Activated T-cell treated with anti-CD3 and anti-CD28 coated beads for 48 hours (primary cell): ENCODE results near the gene VN1R4.
"Not testable (repeated sequence)": the region's sequence is repeated elsewhere in the genome, so short reads cannot be mapped to it uniquely, and the experiment has no call there.

Experiments
- DNase-seq: peaks from one replicate; pipeline ENCODE4 v3.0.0-alpha.2; 2020; ENCODE audit warnings: low read depth

VN1R4 gene, protein sequence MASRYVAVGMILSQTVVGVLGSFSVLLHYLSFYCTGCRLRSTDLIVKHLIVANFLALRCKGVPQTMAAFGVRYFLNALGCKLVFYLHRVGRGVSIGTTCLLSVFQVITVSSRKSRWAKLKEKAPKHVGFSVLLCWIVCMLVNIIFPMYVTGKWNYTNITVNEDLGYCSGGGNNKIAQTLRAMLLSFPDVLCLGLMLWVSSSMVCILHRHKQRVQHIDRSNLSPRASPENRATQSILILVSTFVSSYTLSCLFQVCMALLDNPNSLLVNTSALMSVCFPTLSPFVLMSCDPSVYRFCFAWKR

DNA sequence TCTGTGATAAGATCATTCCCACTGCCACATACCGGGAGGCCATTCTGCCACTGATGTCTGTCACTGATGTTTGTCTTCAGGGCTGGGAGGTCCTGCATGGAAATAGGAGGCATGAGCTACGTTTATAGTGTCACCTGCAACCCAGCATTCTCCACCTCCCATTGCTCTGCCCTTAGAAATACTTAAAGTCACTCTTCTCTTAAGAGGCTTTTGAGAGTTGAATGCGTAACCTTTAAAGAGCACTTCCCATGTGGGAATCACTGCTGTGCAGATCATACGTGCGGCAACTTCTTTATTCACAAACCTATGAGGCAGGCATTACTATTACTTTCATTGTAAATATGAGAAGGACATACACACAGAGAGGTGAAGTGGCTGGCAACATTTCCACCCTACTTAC, at the start of gene VN1R4:
Gene VN1R4, minus strand, starts transcription at position 101 of the 400 bp plus-strand sequence. Its CDS starts 58 bp downstream, at position 43.
- DNase-seq = not testable (repeated sequence)

DNA sequence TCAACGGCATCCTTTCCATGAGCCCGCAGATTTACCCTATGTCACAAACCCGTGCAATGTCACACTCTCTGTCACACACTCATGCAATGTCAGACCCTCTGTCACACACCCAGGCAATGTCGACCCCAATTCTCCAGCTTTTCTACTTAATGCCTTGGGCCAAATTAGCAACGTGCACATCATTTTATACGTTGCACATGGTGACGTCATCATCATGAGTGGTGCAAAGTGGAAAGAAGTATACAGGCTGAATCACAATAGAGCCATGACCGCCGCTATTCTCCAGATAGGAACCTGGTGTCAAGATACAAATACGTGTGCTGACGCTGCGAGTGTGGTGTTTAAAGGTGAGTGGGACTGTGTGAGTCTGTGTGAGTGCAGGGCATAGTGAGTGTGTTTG, 44.4 kb upstream of the VN1R4 start:
- no peak for DNase-seq

DNA sequence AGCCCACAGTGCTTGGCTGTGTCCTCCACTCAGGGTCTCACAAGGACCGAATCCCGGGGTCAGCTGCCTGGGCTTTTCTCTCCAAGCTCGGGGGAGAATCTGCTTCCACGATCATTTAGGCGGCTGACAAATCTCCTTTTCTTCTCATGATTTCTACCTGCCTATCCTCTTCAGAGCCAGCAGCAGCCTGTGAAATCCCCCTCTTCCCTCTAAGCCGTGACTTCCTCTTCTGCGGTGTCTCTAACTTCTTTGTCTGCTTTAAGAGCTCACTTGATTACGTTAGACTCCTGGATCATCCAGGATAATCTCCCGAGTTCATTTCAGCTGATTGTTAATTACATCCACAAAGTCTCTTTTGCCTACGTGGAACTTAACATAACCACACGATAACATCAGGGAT, 43.5 kb upstream of the VN1R4 start:
- no peak for DNase-seq

DNA sequence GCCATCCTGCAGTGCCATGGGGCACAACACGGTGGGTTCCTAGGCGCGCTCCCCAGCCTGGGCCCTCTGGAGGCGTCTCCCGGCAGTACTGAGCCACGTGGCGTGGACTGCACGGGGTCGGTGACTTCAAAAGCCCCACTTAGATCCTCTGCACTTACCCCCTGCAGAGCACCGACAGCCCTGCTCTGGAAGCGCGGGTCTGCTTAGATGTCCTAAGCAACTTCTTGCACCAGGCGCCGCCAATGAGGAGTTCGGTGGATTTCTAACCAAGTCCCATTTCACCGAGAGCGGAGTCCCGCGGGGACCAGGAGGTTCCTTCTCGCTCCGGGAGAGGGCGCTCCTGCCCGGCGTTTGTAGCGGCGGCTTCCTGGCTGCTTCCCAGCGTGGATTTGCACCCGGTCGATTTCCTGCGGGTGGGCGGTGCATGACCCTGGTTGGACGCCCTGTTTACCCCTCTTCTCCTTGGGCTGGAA, 40.9 kb upstream of the VN1R4 start:
- peak; percentile 5 for DNase-seq

DNA sequence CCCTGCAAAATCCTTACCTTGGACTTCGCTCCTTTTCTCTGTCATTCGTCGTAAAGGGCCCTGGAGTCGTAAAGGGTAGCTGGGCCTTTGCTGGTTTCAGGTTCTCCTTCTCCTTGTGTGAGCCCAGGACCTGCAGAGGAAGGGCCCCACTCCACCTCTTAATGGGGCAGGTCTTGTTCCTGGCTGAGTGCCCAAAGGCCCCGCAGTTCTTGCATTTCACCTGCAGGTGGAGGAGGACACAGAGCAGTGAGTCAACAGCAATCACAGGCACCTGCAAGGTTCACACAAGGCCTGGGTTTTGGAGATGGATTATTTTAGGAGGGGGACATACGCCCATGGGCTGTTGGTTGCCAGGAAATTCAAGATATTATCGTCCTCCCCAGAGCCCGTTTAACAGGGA, 33.8 kb upstream of the VN1R4 start:
- DNase-seq = not testable (repeated sequence)

DNA sequence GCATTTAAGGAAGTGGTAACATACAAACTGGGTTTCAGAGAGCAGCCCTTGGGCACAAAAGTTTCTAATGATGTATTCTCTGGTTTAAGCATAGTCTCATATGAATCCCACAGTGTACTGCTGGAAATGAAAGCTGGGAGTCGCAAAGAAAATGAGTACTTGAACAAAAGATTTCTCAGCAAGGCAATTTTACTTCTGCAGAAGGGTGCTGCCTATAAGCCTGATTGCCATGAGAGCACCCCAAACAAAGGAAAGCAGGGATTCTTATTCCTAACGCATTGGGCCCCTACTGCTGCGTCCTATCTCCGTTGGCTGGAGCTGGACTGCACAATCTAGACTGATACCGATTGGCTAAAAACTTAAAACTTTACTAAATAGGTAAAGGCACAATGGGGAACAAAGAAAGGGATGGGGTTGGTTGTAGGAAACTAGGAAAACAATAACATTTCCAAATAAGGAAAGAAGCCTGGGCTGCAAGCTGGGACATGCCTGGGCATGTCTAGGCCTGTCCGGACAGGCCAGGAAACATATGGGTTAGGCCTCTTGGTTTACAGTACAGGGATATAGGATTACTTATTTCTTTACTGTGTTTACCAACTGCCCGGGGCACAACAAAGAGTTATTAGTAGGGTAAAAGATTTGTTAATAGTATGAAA, 27.4 kb upstream of the VN1R4 start:
- DNase-seq = no peak

DNA sequence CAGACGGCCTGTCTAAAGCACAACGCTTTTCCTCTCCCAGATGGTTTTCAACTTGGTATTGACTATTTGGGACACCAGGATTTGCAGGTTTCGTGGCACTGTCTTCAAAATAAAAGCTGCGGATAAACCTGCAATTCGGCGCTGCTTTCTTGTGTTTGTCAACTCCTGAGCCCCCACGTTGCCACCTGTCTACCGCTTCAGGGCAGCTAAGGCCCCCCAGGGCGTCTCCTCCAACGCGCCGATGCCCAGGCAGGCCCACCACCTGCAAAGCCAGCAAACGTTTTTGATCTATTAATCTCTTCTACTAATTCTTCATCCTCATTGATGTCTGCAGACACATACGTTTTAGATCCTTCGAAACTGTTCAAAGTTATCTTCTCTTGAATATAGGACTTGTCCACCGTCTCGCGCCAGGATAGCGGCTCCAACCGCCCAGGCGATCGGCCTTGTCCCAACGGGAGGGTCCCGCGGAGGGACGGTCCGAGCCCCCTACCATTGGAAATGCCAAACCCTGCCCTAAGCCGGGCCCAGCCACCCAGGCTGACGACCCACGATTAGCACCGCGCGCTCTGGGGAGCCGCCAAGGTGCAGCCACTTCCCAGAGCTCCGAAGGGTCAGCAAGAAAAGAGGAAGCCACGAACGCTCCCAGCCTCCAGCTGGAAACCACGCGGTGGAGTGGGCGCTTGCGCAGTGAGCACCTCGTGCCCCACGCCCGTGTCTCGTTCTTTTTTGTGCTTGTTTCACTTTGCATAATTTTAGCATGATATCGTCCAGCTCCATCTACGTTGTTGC, 23.4 kb upstream of the VN1R4 start:
- DNase-seq = no peak

DNA sequence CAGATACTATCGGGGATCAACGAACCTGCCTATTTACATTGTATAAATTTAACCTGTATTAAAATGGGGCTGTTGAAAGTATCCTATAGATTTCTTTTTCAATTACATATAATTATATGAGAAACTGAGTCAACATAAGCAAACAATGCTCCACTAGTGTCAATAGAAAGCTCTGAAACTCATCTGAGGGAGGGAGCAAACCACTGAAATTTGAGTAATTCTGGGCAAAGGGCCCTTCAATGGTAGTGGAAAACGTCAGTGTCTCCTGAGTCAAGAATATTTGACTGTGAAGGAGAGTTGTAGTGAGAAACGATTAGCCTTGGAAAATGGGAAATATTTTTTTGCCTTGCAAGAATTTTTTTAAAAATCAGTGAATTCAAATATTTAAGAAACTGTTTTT, 17.6 kb upstream of the VN1R4 start:
- DNase-seq = no peak

DNA sequence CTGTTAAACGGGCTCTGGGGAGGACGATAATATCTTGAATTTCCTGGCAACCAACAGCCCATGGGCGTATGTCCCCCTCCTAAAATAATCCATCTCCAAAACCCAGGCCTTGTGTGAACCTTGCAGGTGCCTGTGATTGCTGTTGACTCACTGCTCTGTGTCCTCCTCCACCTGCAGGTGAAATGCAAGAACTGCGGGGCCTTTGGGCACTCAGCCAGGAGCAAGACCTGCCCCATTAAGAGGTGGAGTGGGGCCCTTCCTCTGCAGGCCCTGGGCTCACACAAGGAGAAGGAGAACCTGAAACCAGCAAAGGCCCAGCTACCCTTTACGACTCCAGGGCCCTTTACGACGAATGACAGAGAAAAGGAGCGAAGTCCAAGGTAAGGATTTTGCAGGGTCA, 14.4 kb upstream of the VN1R4 start:
- not testable (repeated sequence) for DNase-seq

DNA sequence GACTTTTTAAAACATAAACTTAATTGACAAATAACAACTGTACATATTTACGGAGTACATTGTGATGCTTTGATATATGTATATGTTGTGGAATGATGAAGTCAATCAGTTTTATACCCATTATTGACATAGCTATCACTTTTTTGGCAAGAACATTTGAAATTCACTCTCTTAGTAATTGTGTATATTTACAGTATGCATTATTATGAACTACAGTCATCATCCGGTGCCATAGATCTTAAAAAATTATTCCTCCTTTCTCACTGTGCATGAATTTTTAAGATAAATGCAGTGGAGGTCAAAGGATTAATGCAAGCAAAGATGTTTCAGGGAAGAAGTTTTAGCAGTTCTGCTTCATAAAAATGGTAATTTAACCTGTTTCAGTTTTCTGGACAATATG, 8.0 kb upstream of the VN1R4 start:
- no peak for DNase-seq

DNA sequence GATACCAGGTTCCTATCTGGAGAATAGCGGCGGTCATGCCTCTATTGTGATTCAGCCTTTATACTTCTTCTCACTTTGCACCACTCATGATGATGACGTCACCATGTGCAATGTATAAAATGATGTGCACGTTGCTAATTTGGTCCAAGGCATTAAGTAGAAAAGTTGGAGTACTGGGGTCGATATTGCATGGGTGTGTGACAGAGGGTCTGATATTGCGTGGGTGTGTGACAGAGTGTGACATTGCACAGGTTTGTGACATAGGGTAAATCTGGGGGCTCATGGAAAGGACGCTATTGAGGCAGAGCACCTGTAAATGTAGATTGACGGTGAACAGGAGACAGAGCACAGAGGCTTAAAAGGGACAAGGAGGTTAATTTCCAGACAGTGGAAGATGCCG, 4.5 kb upstream of the VN1R4 start:
- DNase-seq = no peak

DNA sequence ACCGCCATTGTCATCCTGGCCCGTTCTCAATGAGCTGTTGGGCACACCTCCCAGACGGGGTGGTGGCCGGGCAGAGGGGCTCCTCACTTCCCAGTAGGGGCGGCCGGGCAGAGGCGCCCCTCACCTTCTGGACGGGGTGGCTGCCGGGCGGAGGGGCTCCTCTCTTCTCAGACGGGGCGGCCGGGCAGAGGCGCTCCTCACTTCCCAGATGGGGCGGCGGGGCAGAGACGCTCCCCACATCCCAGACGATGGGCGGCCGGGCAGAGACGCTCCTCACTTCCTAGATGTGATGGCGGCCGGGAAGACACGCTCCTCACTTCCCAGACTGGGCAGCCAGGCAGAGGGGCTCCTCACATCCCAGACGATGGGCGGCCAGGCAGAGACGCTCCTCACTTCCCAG, 2.3 kb upstream of the VN1R4 start:
- DNase-seq = not testable (repeated sequence)

DNA sequence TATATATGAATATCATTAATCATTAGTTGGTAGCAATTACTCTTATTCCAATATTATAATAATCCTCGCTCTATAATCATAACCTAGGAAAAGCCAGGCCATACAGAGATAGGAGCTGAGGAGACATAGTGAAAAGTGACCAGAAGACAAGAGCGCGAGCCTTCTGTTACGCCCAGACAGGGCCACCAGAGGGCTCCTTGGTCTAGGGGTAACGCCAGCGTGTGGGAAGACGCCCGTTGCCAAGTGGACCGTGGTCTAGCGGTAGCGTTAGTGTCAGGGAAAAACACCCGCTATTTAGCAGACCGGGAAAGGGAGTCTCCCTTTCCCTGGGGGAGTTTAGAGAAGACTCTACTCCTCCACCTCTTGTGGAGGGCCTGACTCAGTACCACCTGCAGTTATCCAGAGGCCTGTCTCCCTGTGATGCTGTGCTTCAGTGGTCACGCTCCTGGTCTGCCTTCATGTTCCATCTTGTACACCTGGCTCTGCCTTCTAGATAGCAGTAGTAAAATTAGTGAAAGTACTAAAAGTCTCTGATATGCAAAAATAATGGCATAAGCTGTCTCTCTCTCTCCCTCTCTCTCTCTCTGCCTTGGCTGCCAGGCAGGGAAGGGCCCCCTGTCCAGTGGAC, 9.7 kb downstream of the VN1R4 start, which contains the start of gene VN1R2:
Gene VN1R2, plus strand, starts transcription at position 578 of the 628 bp plus-strand sequence. CDS start 84 bp downstream, outside the sequence.
- not testable (repeated sequence) for DNase-seq

DNA sequence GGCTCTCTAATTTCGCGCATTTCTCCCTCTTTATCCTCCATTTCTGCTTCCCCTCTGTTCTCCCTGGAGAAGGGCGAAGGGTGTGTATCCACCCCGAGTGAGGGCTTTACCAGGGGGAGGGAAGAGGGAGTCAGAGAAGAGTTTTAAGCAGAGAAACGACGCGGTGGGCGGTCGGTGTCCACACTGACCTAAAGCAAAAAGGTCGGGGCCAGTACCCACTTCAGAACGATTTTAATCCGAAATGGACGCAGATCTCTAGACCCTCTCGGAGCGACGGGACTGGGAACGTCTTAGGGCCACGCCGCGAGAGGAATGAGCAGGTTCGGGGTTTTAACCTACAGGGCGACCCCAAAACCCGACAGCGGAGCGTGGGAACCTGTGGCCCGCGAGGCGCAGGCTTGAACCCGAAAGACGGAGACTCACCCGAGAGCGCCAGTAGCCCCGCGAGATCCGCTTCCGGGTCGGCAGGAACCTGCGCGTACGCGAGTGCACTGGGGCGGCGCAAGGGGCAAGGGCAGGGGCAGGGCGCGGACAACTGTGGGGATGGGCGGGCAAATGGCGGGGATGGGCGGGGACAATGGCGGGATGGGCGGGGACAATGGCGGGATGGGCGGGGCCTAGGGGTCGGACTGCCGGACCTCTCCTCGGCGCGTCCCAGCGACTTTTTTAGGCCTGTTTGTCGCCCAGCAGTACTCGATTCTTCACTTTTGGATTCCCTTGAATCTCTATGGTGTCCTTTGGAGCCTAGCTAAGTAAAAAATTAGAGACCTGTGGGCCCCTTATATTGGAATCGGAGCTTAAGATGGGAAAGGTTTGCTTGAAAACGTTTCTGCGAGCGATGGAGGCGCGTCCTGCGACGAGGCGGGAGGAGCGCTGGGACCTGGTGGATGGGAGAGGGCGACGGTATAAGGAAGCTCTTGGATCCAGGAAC, 12.8 kb downstream of the VN1R4 start, which contains the start of gene ZNF677:
Gene ZNF677, minus strand, starts transcription at position 463 of the 931 bp plus-strand sequence. CDS start 3,323 bp downstream, outside the sequence.
- peak; percentile 72 for DNase-seq

DNA sequence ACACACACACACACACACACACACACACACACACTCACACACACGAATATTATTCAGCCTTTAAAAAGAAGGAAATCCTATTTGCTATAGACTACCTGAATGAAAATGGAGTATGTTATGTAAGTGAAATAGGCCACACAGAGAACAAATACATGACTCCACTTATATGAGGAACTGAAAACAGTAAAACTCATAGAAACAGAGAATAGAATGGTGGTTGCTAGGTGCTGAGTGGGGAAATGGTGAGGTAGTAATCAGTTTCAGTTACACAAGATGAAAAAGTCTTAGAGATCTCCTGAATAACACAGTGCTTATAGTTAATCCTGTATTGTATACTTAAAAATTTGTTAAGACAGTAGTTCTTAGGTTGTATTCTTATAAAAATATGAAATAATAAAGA, 21.0 kb downstream of the VN1R4 start:
- DNase-seq = no peak

DNA sequence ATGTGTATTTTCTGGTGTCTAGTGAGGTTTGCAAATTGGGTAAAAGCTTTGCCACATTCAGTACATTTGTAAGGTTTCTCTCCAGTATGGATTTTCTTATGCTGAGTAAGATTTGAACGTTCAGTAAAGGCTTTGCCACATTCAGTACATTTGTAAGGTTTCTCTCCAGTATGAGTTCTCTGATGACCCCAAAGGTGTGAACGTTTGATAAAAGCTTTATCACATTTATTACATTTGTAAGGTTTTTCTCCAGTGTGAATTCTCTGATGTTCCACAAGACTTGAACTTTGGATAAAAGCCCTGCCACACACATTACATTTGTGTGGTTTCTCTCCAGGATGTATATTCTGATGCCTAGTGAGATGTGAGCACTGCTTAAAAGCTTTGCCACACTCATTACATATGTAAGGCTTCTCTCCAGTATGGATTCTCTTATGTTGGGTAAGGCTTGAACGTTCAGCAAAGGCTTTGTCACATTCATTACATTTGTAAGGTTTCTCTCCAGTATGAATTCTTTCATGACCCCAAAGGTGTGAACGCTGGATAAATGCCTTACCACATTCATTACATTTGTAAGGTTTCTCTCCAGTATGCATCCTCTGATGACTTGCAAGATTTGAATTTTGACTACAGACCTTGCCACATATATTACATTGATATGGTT, 30.3 kb downstream of the VN1R4 start:
- no peak for DNase-seq

DNA sequence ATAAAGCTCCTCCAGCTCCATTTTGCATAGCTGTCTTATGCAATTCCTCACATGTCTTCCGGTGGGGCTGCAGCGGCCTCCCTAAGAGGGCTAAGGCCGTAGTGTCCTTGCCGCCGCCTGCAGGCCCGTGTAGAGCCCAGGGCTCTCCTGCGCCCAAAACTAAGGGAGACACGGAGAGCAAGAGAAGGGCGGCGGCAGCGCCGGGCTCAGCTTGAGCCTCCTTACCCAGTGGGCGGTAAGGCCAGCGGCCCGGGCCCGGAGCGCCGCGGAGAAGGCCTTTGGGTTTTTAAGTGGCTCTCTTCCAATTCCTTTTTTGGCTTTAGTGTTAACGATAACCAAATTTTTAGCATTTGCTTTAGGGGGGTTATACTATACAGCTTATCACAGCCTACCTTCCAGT, 42.9 kb downstream of the VN1R4 start:
- no peak for DNase-seq

DNA sequence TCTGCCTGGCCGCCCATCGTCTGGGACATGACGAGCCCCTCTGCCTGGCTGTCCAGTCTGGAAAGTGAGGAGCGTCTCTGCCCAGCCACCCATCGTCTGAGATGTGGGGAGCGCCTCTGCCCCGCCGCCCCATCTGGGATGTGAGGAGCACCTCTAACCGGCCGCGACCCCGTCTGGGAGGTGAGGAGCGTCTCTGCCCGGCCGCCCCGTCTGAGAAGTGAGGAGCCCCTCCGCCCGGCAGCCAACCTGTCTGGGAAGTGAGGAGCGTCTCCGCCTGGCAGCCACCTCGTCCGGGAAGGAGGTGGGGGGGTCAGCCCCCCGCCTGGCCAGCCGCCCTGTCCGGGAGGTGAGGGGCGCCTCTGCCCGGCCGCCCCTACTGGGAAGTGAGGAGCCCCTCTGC, 44.8 kb downstream of the VN1R4 start:
- not testable (repeated sequence) for DNase-seq
